Thyroid gland (tissue), 4 donors: Measurements from ENCODE around the gene FAM53A.

Experiments used
- CTCF ChIP-seq, 6 experiments: fragments of 200-600 bp in 3 of 6; fragments of 450-650 bp in 3 of 6; sonication (generic) in 3 of 6; IDR thresholded peaks; one replicate each; pipeline ENCODE4 v1.5.1; 2016 to 2019; ENCODE audit warnings: antibody characterized with exemption in 6 of 6, mild to moderate bottlenecking in 2 of 6, inconsistent platforms in 1 of 6, moderate library complexity in 1 of 6
- POLR2A ChIP-seq, 2 donors: fragments of 450-650 bp; IDR thresholded peaks; one replicate each; pipeline ENCODE4 v1.6.1; 2017; ENCODE audit warnings: antibody characterized with exemption in 2 of 2, mild to moderate bottlenecking in 2 of 2, moderate library complexity in 1 of 2

- no peak for TF ChIP-seq CTCF (IDR thresholded peaks at IDR 0.05)
- no peak for TF ChIP-seq POLR2A (IDR thresholded peaks at IDR 0.05)
Measured at GRCh38 chr4:1598206-1599025, 85.7 kb downstream of the FAM53A start.
